CD4-positive, alpha-beta T cell (primary cell): ENCODE data around the gene ANO9. TPM values are rescaled to one million over a fixed set of nuclear protein-coding genes. Genes with fewer than 3 reads are reported as not detected.

ENCODE experiments used
- ATAC-seq: fragments of 200-7000 bp; cut with Tn5 transposase; one replicate; pipeline ENCODE4 v1.10.0; 2022; ENCODE audit warnings: mild to moderate bottlenecking; ENCODE audit not compliant: poor library complexity
- CTCF ChIA-PET: fragments of 350-600 bp; sonication (Branson Sonifier 250); formaldehyde crosslinking; loops from one replicate; lab custom pipeline; 2021; ENCODE audit warnings: antibody characterized with exemption, inconsistent platforms; lab: Charles Lee
- POLR2A ChIA-PET: fragments of 350-600 bp; sonication (Branson Sonifier 250); formaldehyde crosslinking; loops from one replicate; lab custom pipeline; 2021; ENCODE audit warnings: antibody characterized with exemption, inconsistent platforms; lab: Charles Lee
- DNase-seq, 14 experiments: peaks; one replicate each; pipeline ENCODE4 v3.0.0-alpha.2; 2013 to 2020; ENCODE audit warnings: mixed read lengths in 2 of 14
- H3K27ac ChIP-seq, 2 donors: one replicate each; pipeline versions ENCODE4 v1.5.1 to v1.7.0; 2013; ENCODE audit warnings: low read length in 2 of 2, low read depth in 1 of 2, mild to moderate bottlenecking in 1 of 2
- H3K27me3 ChIP-seq, 2 experiments: 1 replicate in 1 of 2; 2 replicates in 1 of 2; pipeline versions ENCODE4 v1.6.1 to v1.7.0; 2013; ENCODE audit warnings: low read length in 2 of 2, control low read depth in 1 of 2, mild to moderate bottlenecking in 1 of 2, moderate library complexity in 1 of 2; ENCODE audit not compliant: insufficient read depth in 2 of 2, control insufficient read depth in 1 of 2
- H3K36me3 ChIP-seq: one replicate; pipeline ENCODE4 v1.6.1; 2013; ENCODE audit warnings: low read length, control low read depth; ENCODE audit not compliant: insufficient read depth
- H3K4me1 ChIP-seq: one replicate; pipeline ENCODE4 v1.6.1; 2013; ENCODE audit warnings: low read length, control low read depth; ENCODE audit not compliant: insufficient read depth
- H3K4me3 ChIP-seq: one replicate; pipeline ENCODE4 v1.5.1; 2013; ENCODE audit warnings: mild to moderate bottlenecking, low read length, moderate library complexity
- H3K9me3 ChIP-seq, 2 experiments: 1 replicate in 1 of 2; 2 replicates in 1 of 2; pipeline versions ENCODE4 v1.6.1 to v1.7.0; 2013; ENCODE audit warnings: low read length in 2 of 2, mild to moderate bottlenecking in 2 of 2, control low read depth in 1 of 2, moderate library complexity in 1 of 2; ENCODE audit not compliant: control insufficient read depth in 1 of 2, insufficient read depth in 1 of 2
- H3K27ac Mint-ChIP-seq: one replicate; pipeline ENCODE4 v1.8.0; 2020; ENCODE audit warnings: mixed read lengths
- H3K27me3 Mint-ChIP-seq: one replicate; pipeline ENCODE4 v1.8.0; 2021; ENCODE audit warnings: mixed read lengths
- H3K36me3 Mint-ChIP-seq: one replicate; pipeline ENCODE4 v1.8.0; 2021; ENCODE audit warnings: low read depth, mixed read lengths
- H3K4me1 Mint-ChIP-seq: one replicate; pipeline ENCODE4 v1.8.0; 2021; ENCODE audit warnings: low read depth, mixed read lengths
- H3K4me3 Mint-ChIP-seq: one replicate; pipeline ENCODE4 v1.8.0; 2020; ENCODE audit warnings: mild to moderate bottlenecking, mixed read lengths
- H3K9me3 Mint-ChIP-seq: one replicate; pipeline ENCODE4 v1.8.0; 2020; ENCODE audit warnings: mixed read lengths
- CTCF ChIP-seq: fragments of 200-600 bp; IDR thresholded peaks from one replicate; pipeline ENCODE4 v1.8.0; 2022; ENCODE audit warnings: antibody characterized with exemption, mild to moderate bottlenecking
- intact Hi-C, 2 experiments: fragments of 100-400 bp; cut with DNase I in 1 of 2; cut with micrococcal nuclease in 1 of 2; formaldehyde crosslinking; loops; one replicate each; pipeline versions ENCODE4 v1.15.1 to v1.9.0; 2023 to 2025; cut with DNase I, micrococcal nuclease
- total RNA-seq, 174 experiments: library from RNA in 2 of 174; stranded (reverse) in 2 of 174; gene quantifications; one replicate each; pipeline ENCODE4 v1.2.3 and lab custom pipeline; 2021 to 2026

The ANO9 gene
- total RNA-seq, 2 experiments from 2014 or later = 109 to 114 TPM

DNA sequence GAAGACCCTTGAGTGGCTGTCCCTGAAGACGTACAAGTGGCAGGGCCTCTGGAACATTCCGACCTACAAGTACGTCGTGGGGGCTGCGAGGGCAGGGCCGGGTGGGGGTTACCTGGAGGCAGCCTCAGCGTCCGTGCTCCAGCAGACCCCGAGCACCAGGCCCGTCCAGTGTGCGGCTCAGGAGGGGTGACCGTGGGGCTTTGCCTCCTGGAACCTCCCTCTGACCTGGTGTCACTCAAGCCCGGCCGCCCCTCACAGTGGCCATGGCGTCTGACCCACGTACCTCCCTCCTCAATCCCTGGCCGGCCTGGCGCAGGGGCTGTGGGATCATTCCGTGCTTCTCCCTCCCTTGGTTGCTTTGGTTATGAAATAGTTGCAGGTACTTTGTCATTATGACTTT lies 46.8 kb upstream of the ANO9 start:
- Histone ChIP-seq H3K9me3 (peaks cover 0 to 3% of the 10 kb centered on the region in 2 experiments), H3K27me3 (no peaks in the 10 kb centered on the region), H3K4me3 (no peak overlapping the region), H3K36me3 (no peaks in the 10 kb centered on the region), H3K27ac (no peak overlapping the region), H3K4me1 (no peaks in the 10 kb centered on the region)
- intact Hi-C loops = no loop called here
- DNase-seq (no peak), ATAC-seq (no peak)
- Mint-ChIP-seq H3K9me3 (no peaks in the 10 kb centered on the region), H3K27me3 (no peaks in the 10 kb centered on the region), H3K27ac (no peak overlapping the region), H3K4me3 (no peak overlapping the region), H3K4me1 (no peaks in the 10 kb centered on the region), H3K36me3 (peaks cover 18% of the 10 kb centered on the region)
- CTCF ChIA-PET = no interaction called here
- no peak for TF ChIP-seq CTCF
- POLR2A ChIA-PET = no interaction called here

DNA sequence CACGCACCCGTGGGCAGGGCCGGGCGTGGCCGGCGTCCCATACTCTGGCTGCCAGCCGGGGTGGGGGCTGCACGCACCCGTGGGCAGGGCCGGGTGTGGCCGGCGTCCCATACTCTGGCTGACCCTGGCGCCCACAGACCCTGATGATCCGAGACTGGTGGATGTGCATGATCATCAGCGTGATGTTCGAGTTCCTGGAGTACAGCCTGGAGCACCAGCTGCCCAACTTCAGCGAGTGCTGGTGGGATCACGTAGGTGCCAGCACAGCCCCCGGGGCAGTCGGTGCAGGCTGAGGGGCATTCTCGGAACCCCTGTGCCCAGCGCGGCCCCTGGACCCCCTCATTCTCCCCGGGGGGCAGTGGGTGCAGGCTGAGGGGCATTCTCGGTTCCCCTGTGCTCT lies 46.3 kb upstream of the ANO9 start:
- H3K27ac ChIP-seq = no peak overlapping the region
- no peak overlapping the region for H3K4me3 Mint-ChIP-seq
- POLR2A ChIA-PET = no interaction called here
- no peaks in the 10 kb centered on the region for H3K27me3 ChIP-seq
- no peak overlapping the region for H3K27ac Mint-ChIP-seq
- H3K27me3 Mint-ChIP-seq = no peaks in the 10 kb centered on the region
- TF ChIP-seq CTCF = no peak
- intact Hi-C loops = no loop called here
- peaks cover 13% of the 10 kb centered on the region for H3K36me3 Mint-ChIP-seq
- peaks cover 0 to 3% of the 10 kb centered on the region in 2 experiments for H3K9me3 ChIP-seq
- ATAC-seq = no peak
- H3K36me3 ChIP-seq = no peaks in the 10 kb centered on the region
- no peak for DNase-seq
- no peaks in the 10 kb centered on the region for H3K4me1 Mint-ChIP-seq
- CTCF ChIA-PET = no interaction called here
- no peaks in the 10 kb centered on the region for H3K9me3 Mint-ChIP-seq
- H3K4me1 ChIP-seq = no peaks in the 10 kb centered on the region
- H3K4me3 ChIP-seq = no peak overlapping the region

GRCh38 chr11:487571-488021 lies 45.8 kb upstream of the ANO9 start:
- CTCF ChIA-PET = no interaction called here
- no peaks in the 10 kb centered on the region for H3K27me3 Mint-ChIP-seq

More at GRCh38 chr11:487571-488021, 45.8 kb upstream of the ANO9 start:
- Mint-ChIP-seq H3K27ac (no peak overlapping the region), H3K4me1 (no peaks in the 10 kb centered on the region), H3K9me3 (no peaks in the 10 kb centered on the region), H3K36me3 (peaks cover 8% of the 10 kb centered on the region), H3K4me3 (no peak overlapping the region)
- Histone ChIP-seq H3K27me3 (no peaks in the 10 kb centered on the region), H3K36me3 (no peaks in the 10 kb centered on the region), H3K9me3 (peaks cover 0 to 3% of the 10 kb centered on the region in 2 experiments), H3K27ac (no peak overlapping the region), H3K4me3 (no peak overlapping the region), H3K4me1 (no peaks in the 10 kb centered on the region)
- ATAC-seq (no peak), DNase-seq (peak in 1 of 14 experiments; percentile 18)
- no peak for TF ChIP-seq CTCF
- POLR2A ChIA-PET = no interaction called here
- intact Hi-C loops = no loop called here
